ENCODE measurements around the gene RUNX1. TPM values are rescaled to one million over a fixed set of nuclear protein-coding genes. Genes with fewer than 3 reads are reported as not detected.

The RUNX1 gene
- total RNA-seq, 1 donor from 2014 or later, result 0.51 TPM

- no peak for DNase-seq (ENCODE audit: low read depth in 2 of 2)
Measured at GRCh38 chr21:34754690-34755647, 294.1 kb downstream of the RUNX1 start.

DNA sequence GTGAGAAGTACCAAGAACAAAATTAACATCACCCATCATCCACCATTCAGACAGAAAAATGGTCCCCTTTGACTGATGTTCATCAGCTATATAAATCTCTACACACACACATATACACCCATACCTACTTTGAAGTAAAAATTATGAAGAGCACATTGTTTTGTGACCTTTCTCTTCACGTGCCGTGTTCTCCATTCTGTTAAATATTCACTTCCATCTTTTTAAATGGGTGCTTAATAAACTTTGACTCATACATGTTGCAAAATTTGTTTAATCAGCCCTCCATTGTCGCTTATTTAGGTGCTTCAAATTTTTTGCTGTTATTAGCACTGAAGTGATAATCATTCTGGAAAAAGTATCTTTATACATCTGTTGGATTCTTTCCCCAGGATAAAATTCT lies 300.2 kb downstream of the RUNX1 start:
- DNase-seq (ENCODE audit: low read depth in 2 of 2), result no peak

DNA sequence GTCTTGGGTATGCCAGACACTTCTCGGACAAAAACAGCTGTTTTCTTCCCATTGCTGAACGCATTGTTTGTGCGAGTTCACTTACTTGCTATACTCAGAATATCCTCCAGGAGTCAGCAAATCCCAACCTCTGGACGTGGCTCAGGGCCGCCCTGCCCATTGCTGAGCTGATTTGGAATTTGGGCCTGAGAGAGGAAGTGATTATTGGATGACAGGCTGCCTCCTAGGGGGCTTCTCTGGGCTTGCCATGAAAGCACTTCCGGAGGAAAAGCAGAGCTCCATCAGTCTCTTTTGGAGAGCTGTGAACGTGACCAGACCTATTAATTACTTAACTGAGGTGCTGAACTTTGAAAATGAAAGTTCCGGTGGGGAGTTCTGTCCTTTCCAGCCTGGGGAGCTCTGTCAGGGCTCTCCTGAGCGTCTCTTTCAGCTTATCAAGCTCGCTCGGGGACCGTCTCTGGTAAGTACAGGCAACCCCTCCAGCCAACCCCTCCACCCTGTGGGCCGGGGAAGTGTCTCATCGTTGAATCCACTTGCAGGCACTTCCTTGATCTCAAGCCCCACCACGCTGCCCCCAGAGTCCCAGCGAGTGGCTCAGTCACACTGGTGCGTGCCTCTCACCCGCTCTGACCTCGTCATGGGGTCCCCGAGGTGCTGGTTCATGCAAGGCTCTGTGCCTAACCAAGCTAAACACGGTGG lies 303.4 kb downstream of the RUNX1 start:
- peak; percentile 50 to 74 for DNase-seq (ENCODE audit: low read depth in 2 of 2)

- no peak for DNase-seq (ENCODE audit: low read depth in 2 of 2)
Measured at GRCh38 chr21:34744801-34745200, 304.3 kb downstream of the RUNX1 start.

DNA sequence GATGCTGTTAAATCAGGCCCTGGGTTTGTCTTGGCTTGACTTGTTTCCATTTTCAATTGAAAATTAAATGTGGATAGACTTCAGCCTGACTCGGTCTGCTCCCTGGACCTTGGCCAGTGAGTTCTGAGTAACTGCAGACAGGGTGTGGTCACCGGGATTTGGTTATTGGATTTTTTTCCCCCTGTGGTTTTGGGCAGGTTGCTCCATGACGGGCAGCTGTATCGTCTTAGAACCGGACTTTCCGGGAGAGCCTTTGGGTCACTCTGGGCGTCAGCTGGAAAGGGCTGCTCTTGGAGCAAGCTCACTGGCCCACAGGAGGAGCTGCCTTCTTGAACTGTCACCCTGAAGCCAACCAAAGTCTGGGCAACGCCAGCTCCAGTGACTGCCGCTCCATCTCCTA lies 305.3 kb downstream of the RUNX1 start:
- no peak for DNase-seq (ENCODE audit: low read depth in 2 of 2)

- no peak for DNase-seq (ENCODE audit: low read depth in 2 of 2)
Measured at GRCh38 chr21:34743285-34743684, 305.8 kb downstream of the RUNX1 start.

DNA sequence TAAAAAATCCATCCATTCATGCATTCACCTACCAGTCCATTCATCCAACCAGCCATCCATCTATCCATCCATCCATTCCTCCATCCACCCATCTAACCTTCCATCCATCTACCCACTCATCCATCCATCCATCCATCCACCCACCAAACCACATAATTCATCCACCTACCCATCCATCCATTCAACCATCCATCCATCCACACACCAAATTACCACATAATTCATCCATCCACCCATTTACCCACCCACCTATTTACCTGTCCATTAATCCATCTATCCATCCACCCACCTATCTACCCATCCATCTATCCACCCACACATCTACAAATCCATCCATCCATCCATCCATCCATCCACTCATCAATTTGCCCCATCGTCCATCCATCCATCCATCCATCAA lies 308.9 kb downstream of the RUNX1 start:
- DNase-seq (ENCODE audit: low read depth in 2 of 2), result no peak

Data from dermis microvascular lymphatic vessel endothelial cell (primary cell).